Measurements from ENCODE around the gene ZXDB. TPM values are rescaled to one million over a fixed set of nuclear protein-coding genes. Genes with fewer than 3 reads are reported as not detected.

Gene ZXDB
- total and polyA plus RNA-seq, 2 experiments from 2014 or later, result 2.5 to 16.1 TPM

- TF ChIP-seq POLR2AphosphoS5 (IDR thresholded peaks at IDR 0.05; ENCODE audit: low read depth) (no peak), EZH2phosphoT487 (IDR thresholded peaks at IDR 0.05; ENCODE audit: unreplicated experiment) (no peak), NANOG (IDR thresholded peaks at IDR 0.05; ENCODE audit: borderline replicate concordance) (no peak), ZNF331 (CRISPR knock-in tag; IDR thresholded peaks at IDR 0.05; ENCODE audit: low read depth) (no peak), CREB1 (CRISPR knock-in tag; IDR thresholded peaks at IDR 0.05; ENCODE audit: low read depth) (no peak), EZH2 (IDR thresholded peaks at IDR 0.05; ENCODE audit: low read depth, unreplicated experiment) (no peak), JUNB (IDR thresholded peaks at IDR 0.05; ENCODE audit: unreplicated experiment) (no peak), CTCF (conservative IDR thresholded peaks at IDR 0.05; ENCODE audit: low read depth in 2 of 2) (no peak)
- TF ChIP-seq, protein P1, sequence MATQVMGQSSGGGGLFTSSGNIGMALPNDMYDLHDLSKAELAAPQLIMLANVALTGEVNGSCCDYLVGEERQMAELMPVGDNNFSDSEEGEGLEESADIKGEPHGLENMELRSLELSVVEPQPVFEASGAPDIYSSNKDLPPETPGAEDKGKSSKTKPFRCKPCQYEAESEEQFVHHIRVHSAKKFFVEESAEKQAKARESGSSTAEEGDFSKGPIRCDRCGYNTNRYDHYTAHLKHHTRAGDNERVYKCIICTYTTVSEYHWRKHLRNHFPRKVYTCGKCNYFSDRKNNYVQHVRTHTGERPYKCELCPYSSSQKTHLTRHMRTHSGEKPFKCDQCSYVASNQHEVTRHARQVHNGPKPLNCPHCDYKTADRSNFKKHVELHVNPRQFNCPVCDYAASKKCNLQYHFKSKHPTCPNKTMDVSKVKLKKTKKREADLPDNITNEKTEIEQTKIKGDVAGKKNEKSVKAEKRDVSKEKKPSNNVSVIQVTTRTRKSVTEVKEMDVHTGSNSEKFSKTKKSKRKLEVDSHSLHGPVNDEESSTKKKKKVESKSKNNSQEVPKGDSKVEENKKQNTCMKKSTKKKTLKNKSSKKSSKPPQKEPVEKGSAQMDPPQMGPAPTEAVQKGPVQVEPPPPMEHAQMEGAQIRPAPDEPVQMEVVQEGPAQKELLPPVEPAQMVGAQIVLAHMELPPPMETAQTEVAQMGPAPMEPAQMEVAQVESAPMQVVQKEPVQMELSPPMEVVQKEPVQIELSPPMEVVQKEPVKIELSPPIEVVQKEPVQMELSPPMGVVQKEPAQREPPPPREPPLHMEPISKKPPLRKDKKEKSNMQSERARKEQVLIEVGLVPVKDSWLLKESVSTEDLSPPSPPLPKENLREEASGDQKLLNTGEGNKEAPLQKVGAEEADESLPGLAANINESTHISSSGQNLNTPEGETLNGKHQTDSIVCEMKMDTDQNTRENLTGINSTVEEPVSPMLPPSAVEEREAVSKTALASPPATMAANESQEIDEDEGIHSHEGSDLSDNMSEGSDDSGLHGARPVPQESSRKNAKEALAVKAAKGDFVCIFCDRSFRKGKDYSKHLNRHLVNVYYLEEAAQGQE (IDR thresholded peaks at IDR 0.05; ENCODE audit: unreplicated experiment), result no peak
Observed at GRCh38 chrX:57647020-57647419, 55.2 kb downstream of the ZXDB start (continued).

Other genes starting within 250 kb of the ZXDB start
- gene NLRP2B, start 88.2 kb downstream of the ZXDB start, total RNA-seq (2014; rRNA removed; shearing (Covaris generic)), result not detected in 2 replicates
- gene NLRP2B, start 88.2 kb downstream of the ZXDB start, polyA plus RNA-seq (2016; fragmentation: Nextera tagmentation; extraction: Ambion mirVana), result not detected in 2 replicates